Measurements from ENCODE around the gene NDUFAF5. TPM values are rescaled to one million over a fixed set of nuclear protein-coding genes. Genes with fewer than 3 reads are reported as not detected.

Gene NDUFAF5
- total RNA-seq, 1 experiment from 2014 or later, result 31.8 TPM

DNA sequence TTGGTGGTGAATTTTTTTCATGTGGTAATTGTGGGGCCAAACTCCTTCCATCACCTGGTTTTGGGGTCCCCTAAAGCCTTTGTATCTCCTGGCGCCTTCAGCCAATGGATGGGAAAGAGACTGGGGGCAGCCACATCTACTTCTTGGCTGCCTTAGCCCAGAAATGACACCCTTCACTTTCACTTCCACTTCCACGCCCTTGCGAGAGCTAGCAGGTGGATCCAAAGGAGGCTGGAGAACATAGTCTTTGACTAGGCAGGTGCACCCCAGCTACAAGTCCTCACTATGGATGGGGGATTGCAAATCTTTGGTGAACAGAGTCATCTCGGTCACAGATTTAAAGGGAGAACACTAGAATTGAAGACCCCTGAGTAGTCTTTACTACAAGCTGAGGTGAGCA, 70.8 kb downstream of the NDUFAF5 start:
- no peak overlapping the region for H3K4me3 Mint-ChIP-seq
- no peak overlapping the region for H3K27ac Mint-ChIP-seq
- 0 out of 2 replicates have a peak, but pooled peaks cover 3% of the 10 kb centered on the region for H3K9me3 Mint-ChIP-seq
- DNase-seq (ENCODE audit: low spot score), result no peak
- H3K27me3 Mint-ChIP-seq (ENCODE audit: low read depth), result no peaks in the 10 kb centered on the region
- no peak for ATAC-seq
- TF ChIP-seq, protein P1, sequence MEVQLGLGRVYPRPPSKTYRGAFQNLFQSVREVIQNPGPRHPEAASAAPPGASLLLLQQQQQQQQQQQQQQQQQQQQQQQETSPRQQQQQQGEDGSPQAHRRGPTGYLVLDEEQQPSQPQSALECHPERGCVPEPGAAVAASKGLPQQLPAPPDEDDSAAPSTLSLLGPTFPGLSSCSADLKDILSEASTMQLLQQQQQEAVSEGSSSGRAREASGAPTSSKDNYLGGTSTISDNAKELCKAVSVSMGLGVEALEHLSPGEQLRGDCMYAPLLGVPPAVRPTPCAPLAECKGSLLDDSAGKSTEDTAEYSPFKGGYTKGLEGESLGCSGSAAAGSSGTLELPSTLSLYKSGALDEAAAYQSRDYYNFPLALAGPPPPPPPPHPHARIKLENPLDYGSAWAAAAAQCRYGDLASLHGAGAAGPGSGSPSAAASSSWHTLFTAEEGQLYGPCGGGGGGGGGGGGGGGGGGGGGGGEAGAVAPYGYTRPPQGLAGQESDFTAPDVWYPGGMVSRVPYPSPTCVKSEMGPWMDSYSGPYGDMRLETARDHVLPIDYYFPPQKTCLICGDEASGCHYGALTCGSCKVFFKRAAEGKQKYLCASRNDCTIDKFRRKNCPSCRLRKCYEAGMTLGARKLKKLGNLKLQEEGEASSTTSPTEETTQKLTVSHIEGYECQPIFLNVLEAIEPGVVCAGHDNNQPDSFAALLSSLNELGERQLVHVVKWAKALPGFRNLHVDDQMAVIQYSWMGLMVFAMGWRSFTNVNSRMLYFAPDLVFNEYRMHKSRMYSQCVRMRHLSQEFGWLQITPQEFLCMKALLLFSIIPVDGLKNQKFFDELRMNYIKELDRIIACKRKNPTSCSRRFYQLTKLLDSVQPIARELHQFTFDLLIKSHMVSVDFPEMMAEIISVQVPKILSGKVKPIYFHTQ (CRISPR knock-in tag; IDR thresholded peaks at IDR 0.05), result no peak
- no peak for TF ChIP-seq SOX15 (CRISPR knock-in tag; IDR thresholded peaks at IDR 0.05)
- no peak for TF ChIP-seq ZNF219 (CRISPR knock-in tag; IDR thresholded peaks at IDR 0.05; ENCODE audit: borderline replicate concordance)
- TF ChIP-seq, protein P2, sequence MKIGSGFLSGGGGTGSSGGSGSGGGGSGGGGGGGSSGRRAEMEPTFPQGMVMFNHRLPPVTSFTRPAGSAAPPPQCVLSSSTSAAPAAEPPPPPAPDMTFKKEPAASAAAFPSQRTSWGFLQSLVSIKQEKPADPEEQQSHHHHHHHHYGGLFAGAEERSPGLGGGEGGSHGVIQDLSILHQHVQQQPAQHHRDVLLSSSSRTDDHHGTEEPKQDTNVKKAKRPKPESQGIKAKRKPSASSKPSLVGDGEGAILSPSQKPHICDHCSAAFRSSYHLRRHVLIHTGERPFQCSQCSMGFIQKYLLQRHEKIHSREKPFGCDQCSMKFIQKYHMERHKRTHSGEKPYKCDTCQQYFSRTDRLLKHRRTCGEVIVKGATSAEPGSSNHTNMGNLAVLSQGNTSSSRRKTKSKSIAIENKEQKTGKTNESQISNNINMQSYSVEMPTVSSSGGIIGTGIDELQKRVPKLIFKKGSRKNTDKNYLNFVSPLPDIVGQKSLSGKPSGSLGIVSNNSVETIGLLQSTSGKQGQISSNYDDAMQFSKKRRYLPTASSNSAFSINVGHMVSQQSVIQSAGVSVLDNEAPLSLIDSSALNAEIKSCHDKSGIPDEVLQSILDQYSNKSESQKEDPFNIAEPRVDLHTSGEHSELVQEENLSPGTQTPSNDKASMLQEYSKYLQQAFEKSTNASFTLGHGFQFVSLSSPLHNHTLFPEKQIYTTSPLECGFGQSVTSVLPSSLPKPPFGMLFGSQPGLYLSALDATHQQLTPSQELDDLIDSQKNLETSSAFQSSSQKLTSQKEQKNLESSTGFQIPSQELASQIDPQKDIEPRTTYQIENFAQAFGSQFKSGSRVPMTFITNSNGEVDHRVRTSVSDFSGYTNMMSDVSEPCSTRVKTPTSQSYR (CRISPR knock-in tag; IDR thresholded peaks at IDR 0.05), result no peak
- TF ChIP-seq SMAD4 (CRISPR knock-in tag; IDR thresholded peaks at IDR 0.05), result no peak
- TF ChIP-seq, protein P3, sequence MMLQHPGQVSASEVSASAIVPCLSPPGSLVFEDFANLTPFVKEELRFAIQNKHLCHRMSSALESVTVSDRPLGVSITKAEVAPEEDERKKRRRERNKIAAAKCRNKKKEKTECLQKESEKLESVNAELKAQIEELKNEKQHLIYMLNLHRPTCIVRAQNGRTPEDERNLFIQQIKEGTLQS (CRISPR knock-in tag; conservative IDR thresholded peaks at IDR 0.05), result no peak
- TF ChIP-seq NR1H2 (CRISPR knock-in tag; IDR thresholded peaks at IDR 0.05), result no peak
- no peak for TF ChIP-seq NR3C1 (CRISPR knock-in tag; conservative IDR thresholded peaks at IDR 0.05; ENCODE audit: low read depth)
- TF ChIP-seq NFE2L1 (CRISPR knock-in tag; IDR thresholded peaks at IDR 0.05), result no peak
- no peak for TF ChIP-seq TP53 (CRISPR knock-in tag; IDR thresholded peaks at IDR 0.05)
- H3K4me1 Mint-ChIP-seq, result no peaks in the 10 kb centered on the region
- CTCF ChIA-PET, result interaction anchor here (0.6 kb wide), 1 partner anchor 59 kb away, joined by 3 read pairs; no protein-coding TSS in a partner anchor
- H3K36me3 Mint-ChIP-seq, result no peaks in the 10 kb centered on the region
- POLR2A ChIA-PET, result no interaction called here

- H3K4me1 Mint-ChIP-seq, result no peaks in the 10 kb centered on the region
- H3K4me3 Mint-ChIP-seq, result no peak overlapping the region
- H3K9me3 Mint-ChIP-seq, result 0 out of 2 replicates have a peak, but pooled peaks cover 3% of the 10 kb centered on the region
- no peaks in the 10 kb centered on the region for H3K36me3 Mint-ChIP-seq
- H3K27me3 Mint-ChIP-seq (ENCODE audit: low read depth), result no peaks in the 10 kb centered on the region
- DNase-seq (ENCODE audit: low spot score) (no peak), ATAC-seq (no peak)
- POLR2A ChIA-PET, result no interaction called here
- no peak overlapping the region for H3K27ac Mint-ChIP-seq
- TF ChIP-seq NR3C1 (CRISPR knock-in tag; conservative IDR thresholded peaks at IDR 0.05; ENCODE audit: low read depth) (no peak), NR1H2 (CRISPR knock-in tag; IDR thresholded peaks at IDR 0.05) (no peak), ZNF512 (CRISPR knock-in tag; IDR thresholded peaks at IDR 0.05; ENCODE audit: borderline replicate concordance) (no peak)
- TF ChIP-seq, protein P4, sequence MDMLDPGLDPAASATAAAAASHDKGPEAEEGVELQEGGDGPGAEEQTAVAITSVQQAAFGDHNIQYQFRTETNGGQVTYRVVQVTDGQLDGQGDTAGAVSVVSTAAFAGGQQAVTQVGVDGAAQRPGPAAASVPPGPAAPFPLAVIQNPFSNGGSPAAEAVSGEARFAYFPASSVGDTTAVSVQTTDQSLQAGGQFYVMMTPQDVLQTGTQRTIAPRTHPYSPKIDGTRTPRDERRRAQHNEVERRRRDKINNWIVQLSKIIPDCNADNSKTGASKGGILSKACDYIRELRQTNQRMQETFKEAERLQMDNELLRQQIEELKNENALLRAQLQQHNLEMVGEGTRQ (CRISPR knock-in tag; IDR thresholded peaks at IDR 0.05), result no peak
- CTCF ChIA-PET, result interaction anchor here (0.6 kb wide), 1 partner anchor 1175 kb away, joined by 5 read pairs; no protein-coding TSS in a partner anchor
Measured at GRCh38 chr20:13856354-13856753, 71.5 kb downstream of the NDUFAF5 start.

GRCh38 chr20:13857304-13857703, 72.5 kb downstream of the NDUFAF5 start:
- POLR2A ChIA-PET, result no interaction called here
- TF ChIP-seq ETV6 (CRISPR knock-in tag; IDR thresholded peaks at IDR 0.05), result no peak
- no peak for TF ChIP-seq E2F1 (CRISPR knock-in tag; IDR thresholded peaks at IDR 0.05)
- TF ChIP-seq NR2C2 (CRISPR knock-in tag; IDR thresholded peaks at IDR 0.05), result no peak
- TF ChIP-seq, protein P5, sequence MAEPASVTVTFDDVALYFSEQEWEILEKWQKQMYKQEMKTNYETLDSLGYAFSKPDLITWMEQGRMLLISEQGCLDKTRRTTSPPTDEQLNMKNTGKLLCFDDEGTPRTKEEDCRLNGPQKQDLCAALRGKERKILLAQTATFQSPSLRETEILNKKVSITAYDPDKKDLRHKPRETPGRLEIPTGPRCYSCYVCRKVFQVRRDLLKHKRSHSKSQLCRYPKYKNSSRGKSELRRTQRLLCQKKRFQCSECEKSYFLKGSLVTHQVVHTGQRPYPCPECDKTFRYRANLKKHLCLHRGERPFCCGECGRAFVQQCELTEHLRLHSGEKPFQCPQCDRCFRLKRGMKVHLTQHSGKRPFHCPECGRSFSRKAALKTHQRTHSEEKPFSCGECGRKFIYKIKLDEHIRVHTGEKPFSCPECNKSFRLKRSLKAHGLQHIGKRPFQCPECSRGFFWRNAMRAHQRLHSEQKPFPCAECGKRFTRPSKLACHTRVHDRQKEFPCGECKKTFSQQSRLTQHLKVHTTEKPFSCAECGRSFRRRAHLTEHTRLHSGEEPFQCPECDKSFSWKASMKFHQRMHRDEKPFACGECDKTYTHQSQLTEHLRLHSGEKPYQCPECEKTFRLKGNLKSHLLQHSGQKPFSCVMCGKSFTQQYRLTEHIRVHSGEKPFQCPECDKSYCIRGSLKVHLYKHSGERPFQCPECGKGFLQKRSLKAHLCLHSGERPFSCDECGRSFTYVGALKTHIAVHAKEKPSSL (CRISPR knock-in tag; conservative IDR thresholded peaks at IDR 0.05), result no peak
- TF ChIP-seq ELF4 (CRISPR knock-in tag; IDR thresholded peaks at IDR 0.05; ENCODE audit: low read depth), result no peak
- no peak for TF ChIP-seq E2F4 (CRISPR knock-in tag; IDR thresholded peaks at IDR 0.05; ENCODE audit: borderline replicate concordance, low read depth)
- no peak for TF ChIP-seq RELA (CRISPR knock-in tag; IDR thresholded peaks at IDR 0.05; ENCODE audit: borderline replicate concordance)

More at GRCh38 chr20:13857304-13857703, 72.5 kb downstream of the NDUFAF5 start:
- ATAC-seq, result no peak
- H3K9me3 Mint-ChIP-seq, result 0 out of 2 replicates have a peak, but pooled peaks cover 3% of the 10 kb centered on the region
- H3K36me3 Mint-ChIP-seq, result no peaks in the 10 kb centered on the region
- H3K27me3 Mint-ChIP-seq (ENCODE audit: low read depth), result no peaks in the 10 kb centered on the region
- CTCF ChIA-PET, result no interaction called here
- no peaks in the 10 kb centered on the region for H3K4me1 Mint-ChIP-seq
- H3K4me3 Mint-ChIP-seq, result no peak overlapping the region
- DNase-seq (ENCODE audit: low spot score), result no peak
- H3K27ac Mint-ChIP-seq, result no peak overlapping the region
